Neuron (in vitro differentiated cells): Measurements from ENCODE around the gene DYSF.

ENCODE experiments used
- H2AFZ ChIP-seq: one replicate; pipeline ENCODE4 v1.6.1; 2013; ENCODE audit warnings: low read depth, mild to moderate bottlenecking, inconsistent platforms, low read length, moderate library complexity
- H3K27me3 ChIP-seq: one replicate; pipeline ENCODE4 v1.6.1; 2013; ENCODE audit warnings: low read length; ENCODE audit not compliant: insufficient read depth
- H3K36me3 ChIP-seq: one replicate; pipeline ENCODE4 v1.6.1; 2013; ENCODE audit warnings: low read length; ENCODE audit not compliant: insufficient read depth
- H3K4me1 ChIP-seq: one replicate; pipeline ENCODE4 v1.6.1; 2013; ENCODE audit warnings: low read length; ENCODE audit not compliant: insufficient read depth
- H3K4me3 ChIP-seq: 2 replicates; pipeline ENCODE4 v1.5.1; 2013; ENCODE audit warnings: mild to moderate bottlenecking, low read length, moderate library complexity
- H3K9me3 ChIP-seq: one replicate; pipeline ENCODE4 v1.6.1; 2013; ENCODE audit warnings: low read length

Gene DYSF

GRCh38 chr2:71608034-71608433 is 154.7 kb downstream of the DYSF start:
- Histone ChIP-seq H3K4me3 (no peak overlapping the region), H2AFZ (no peak overlapping the region)

DNA sequence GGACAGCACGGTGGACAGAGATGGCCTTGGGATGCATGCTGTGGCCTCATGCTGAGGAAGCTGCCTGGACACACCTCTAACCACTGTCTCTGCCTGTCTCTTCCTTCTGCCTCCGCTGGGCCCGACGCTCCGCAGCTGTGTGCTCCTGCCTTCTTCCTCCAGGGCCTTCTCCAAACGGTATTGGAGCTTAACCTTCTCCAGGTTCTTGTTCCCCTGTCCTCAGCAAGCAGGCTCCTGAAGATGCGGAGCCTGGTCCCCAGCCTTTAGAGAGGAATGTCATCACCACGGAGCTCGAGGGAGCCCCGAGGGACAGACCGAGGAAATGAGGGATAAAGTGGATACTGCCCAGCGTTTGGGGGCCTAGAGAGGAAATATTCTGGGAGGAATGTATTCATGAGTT is 155.1 kb downstream of the DYSF start:
- H3K4me3 ChIP-seq, result no peak overlapping the region
- H3K4me1 ChIP-seq, result no peaks in the 10 kb centered on the region
- no peak overlapping the region for H2AFZ ChIP-seq
- no peaks in the 10 kb centered on the region for H3K36me3 ChIP-seq
- no peaks in the 10 kb centered on the region for H3K27me3 ChIP-seq
- H3K9me3 ChIP-seq, result no peaks in the 10 kb centered on the region

More at GRCh38 chr2:71608034-71608433, 154.7 kb downstream of the DYSF start:
- Histone ChIP-seq H3K4me1 (no peaks in the 10 kb centered on the region), H3K27me3 (no peaks in the 10 kb centered on the region), H3K36me3 (no peaks in the 10 kb centered on the region), H3K9me3 (no peaks in the 10 kb centered on the region)

GRCh38 chr2:71609029-71609428 is 155.7 kb downstream of the DYSF start:
- H2AFZ ChIP-seq, result no peak overlapping the region
- no peaks in the 10 kb centered on the region for H3K9me3 ChIP-seq
- no peaks in the 10 kb centered on the region for H3K4me1 ChIP-seq
- H3K27me3 ChIP-seq, result no peaks in the 10 kb centered on the region
- H3K4me3 ChIP-seq, result no peak overlapping the region
- H3K36me3 ChIP-seq, result no peaks in the 10 kb centered on the region

DNA sequence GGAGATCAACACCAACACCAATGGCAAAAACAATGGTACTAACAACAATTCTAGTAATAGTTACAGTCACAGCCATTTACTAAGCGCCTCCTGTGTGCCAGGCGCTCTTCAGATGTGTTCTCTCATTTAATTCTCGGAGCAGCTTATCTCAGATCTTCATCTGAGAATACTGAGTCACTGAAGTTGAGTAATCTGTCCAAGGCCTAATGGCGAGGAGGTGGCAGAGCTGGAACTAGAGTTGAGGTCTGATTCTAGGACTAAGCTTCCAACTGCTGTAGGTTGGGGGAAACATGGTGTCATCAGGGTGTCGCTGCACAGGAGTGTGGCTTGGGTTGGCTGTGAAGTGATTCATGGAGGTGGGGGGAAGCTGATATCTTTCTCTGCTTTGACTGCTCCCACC is 156.1 kb downstream of the DYSF start:
- Histone ChIP-seq H3K4me3 (no peak overlapping the region), H2AFZ (no peak overlapping the region), H3K4me1 (no peaks in the 10 kb centered on the region), H3K36me3 (no peaks in the 10 kb centered on the region), H3K9me3 (no peaks in the 10 kb centered on the region), H3K27me3 (no peaks in the 10 kb centered on the region)

DNA sequence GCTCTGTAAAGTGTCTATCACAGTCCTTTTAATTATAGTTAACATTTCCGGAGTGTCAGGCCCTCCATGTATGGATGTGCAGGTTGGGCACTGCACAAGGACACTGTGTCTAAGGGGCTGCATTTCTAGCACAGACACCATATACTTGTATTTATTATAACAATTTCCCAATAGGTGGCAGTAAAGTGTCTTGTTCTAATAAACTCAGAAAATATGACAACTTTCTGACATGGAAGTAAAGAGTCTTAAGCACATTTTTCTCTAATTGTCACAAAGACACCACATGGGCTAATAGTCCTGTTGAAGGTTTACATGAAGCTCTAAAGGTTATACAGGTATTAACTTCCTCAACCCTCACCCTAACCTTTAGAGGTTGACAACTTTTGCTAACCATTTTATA is 156.6 kb downstream of the DYSF start:
- H3K4me1 ChIP-seq, result no peaks in the 10 kb centered on the region
- no peaks in the 10 kb centered on the region for H3K36me3 ChIP-seq
- no peaks in the 10 kb centered on the region for H3K9me3 ChIP-seq
- no peak overlapping the region for H3K4me3 ChIP-seq
- no peak overlapping the region for H2AFZ ChIP-seq
- H3K27me3 ChIP-seq, result no peaks in the 10 kb centered on the region

DNA sequence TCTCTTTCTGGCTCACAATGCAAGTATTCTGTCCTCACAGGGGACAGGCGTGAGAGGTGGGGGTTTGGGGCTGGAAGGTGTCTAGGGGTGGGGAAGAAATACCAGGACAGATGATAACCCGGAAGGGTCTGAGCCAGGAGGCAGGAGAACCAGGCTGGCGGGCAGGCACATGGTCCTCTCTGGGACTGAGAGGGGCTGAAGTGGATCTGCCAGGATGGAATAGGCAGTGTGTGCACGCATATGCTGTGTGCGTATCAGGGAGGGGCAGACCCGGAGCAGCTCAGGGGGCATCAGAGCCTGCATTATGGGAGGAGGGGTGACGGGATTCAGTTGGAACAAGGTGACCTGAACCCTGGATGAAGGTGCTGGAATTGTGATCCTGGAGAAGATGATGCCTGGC is 157.3 kb downstream of the DYSF start:
- Histone ChIP-seq H3K4me3 (no peak overlapping the region), H3K9me3 (no peaks in the 10 kb centered on the region), H2AFZ (no peak overlapping the region), H3K4me1 (no peaks in the 10 kb centered on the region), H3K36me3 (no peaks in the 10 kb centered on the region), H3K27me3 (no peaks in the 10 kb centered on the region)

DNA sequence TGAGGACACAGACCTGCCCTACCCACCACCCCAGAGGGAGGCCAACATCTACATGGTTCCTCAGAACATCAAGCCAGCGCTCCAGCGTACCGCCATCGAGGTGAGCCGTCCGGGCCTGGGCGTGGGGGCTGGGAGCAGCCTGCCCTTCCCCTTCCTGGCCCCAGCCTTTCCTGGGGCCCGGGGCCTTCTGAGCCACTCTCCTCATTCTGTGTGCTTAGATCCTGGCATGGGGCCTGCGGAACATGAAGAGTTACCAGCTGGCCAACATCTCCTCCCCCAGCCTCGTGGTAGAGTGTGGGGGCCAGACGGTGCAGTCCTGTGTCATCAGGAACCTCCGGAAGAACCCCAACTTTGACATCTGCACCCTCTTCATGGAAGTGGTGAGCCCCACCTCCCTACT is 157.9 kb downstream of the DYSF start:
- no peaks in the 10 kb centered on the region for H3K36me3 ChIP-seq
- H3K9me3 ChIP-seq, result no peaks in the 10 kb centered on the region
- H3K27me3 ChIP-seq, result no peaks in the 10 kb centered on the region
- H3K4me3 ChIP-seq, result no peak overlapping the region
- no peak overlapping the region for H2AFZ ChIP-seq
- H3K4me1 ChIP-seq, result no peaks in the 10 kb centered on the region

- Histone ChIP-seq H3K4me1 (no peaks in the 10 kb centered on the region), H3K9me3 (no peaks in the 10 kb centered on the region), H3K4me3 (no peak overlapping the region), H3K27me3 (no peaks in the 10 kb centered on the region), H3K36me3 (no peaks in the 10 kb centered on the region), H2AFZ (no peak overlapping the region)
These were observed 158.6 kb downstream of the DYSF start for GRCh38 chr2:71611781-71612527.

GRCh38 chr2:71612581-71613402 is 159.4 kb downstream of the DYSF start:
- no peaks in the 10 kb centered on the region for H3K36me3 ChIP-seq
- H3K27me3 ChIP-seq, result no peaks in the 10 kb centered on the region
- H2AFZ ChIP-seq, result no peak overlapping the region
- no peaks in the 10 kb centered on the region for H3K4me1 ChIP-seq
- H3K9me3 ChIP-seq, result no peaks in the 10 kb centered on the region
- H3K4me3 ChIP-seq, result no peak overlapping the region

- no peaks in the 10 kb centered on the region for H3K9me3 ChIP-seq
- no peaks in the 10 kb centered on the region for H3K36me3 ChIP-seq
- no peaks in the 10 kb centered on the region for H3K27me3 ChIP-seq
- no peak overlapping the region for H2AFZ ChIP-seq
- H3K4me3 ChIP-seq, result no peak overlapping the region
- no peaks in the 10 kb centered on the region for H3K4me1 ChIP-seq
These were observed 160.1 kb downstream of the DYSF start for GRCh38 chr2:71613403-71613952.

GRCh38 chr2:71613953-71614925 is 160.9 kb downstream of the DYSF start:
- Histone ChIP-seq H3K36me3 (no peaks in the 10 kb centered on the region), H2AFZ (no peak overlapping the region), H3K9me3 (no peaks in the 10 kb centered on the region), H3K27me3 (no peaks in the 10 kb centered on the region), H3K4me1 (no peaks in the 10 kb centered on the region), H3K4me3 (no peak overlapping the region)

DNA sequence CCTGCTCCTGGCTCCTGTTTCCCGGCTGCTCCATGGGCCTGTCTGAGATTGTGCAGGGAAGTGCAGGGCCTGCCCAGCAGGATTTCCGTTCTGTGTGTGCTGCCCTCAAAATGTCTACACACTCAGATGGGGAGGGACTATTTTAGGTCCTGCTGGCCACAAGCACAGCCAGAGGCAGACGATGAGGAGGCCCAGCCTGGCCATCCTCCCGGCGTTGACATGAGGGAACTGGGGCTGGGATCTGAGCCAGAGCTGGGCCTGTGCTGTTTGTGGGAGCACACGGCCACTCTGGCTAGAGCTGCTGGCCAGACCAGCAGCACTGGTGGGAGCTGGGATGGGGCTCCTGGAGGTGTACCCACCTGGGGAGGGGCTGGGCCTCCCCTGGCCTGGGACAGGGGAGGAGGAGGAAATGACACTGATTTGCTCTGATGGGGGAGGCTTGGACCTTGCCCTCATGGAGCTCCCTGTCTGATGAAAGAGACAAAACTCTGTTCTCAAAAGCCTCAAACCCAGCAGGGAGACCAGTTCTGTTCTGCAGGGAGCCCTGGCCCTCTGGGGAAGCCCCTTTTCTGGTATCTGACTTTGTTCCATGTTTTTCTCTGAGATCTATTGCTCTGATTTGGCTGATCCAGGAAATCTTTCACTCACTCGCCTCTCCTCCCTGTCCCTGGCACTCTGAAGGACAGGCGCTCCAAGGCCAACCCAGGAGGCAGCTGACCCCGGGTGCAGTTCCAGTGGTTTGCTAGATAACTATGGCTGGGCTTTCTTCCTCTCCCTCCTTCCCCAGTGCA is 161.8 kb downstream of the DYSF start:
- Histone ChIP-seq H3K4me3 (no peak overlapping the region), H3K27me3 (peaks cover 3% of the 10 kb centered on the region)

More for the DNA sequence above, 161.8 kb downstream of the DYSF start:
- no peaks in the 10 kb centered on the region for H3K9me3 ChIP-seq
- H3K4me1 ChIP-seq, result no peaks in the 10 kb centered on the region
- no peak overlapping the region for H2AFZ ChIP-seq
- H3K36me3 ChIP-seq, result no peaks in the 10 kb centered on the region
